SK-N-MC (cell line): Measurements from ENCODE around the gene MIPOL1.

Experiments used
- EZH2 ChIP-seq: fragments of 200-600 bp; sonication (generic); IDR thresholded peaks from one replicate; pipeline ENCODE4 v1.6.1; 2017; ENCODE audit warnings: antibody characterized with exemption
- FOXP2 ChIP-seq: optimal IDR thresholded peaks from 2 replicates; pipeline ENCODE3; 2011; ENCODE audit warnings: mild to moderate bottlenecking, moderate library complexity; ENCODE audit not compliant: insufficient read depth; ENCODE audit errors: extremely low read length, control extremely low read depth
- POLR2AphosphoS5 ChIP-seq: IDR thresholded peaks from 2 replicates; pipeline ENCODE4 v1.6.1; 2012; ENCODE audit warnings: mild to moderate bottlenecking, low read depth, low read length, borderline replicate concordance

DNA sequence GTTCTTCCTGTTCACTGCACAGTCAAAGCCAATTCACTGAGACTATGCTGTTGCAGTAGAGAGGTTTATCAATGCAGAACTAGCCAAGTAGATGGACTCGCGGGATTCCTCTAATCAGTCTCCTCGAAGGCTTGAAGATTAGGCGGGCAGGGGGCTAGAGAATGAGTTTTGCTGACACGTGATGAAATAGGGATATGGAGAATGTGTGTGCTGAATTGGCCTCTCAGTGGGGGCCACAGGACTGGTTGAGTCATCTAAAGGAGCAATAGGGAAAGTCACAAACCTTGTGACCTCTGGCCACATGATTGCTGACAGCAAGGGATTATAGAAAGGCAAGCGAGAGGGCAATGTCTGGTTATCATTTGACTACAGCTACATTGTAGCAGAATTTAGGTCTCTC lies 12.7 kb downstream of the MIPOL1 start:
- no peak for TF ChIP-seq EZH2
- TF ChIP-seq POLR2AphosphoS5: no peak
- no peak for TF ChIP-seq FOXP2
